Posterior vena cava (tissue), 2 donors: ENCODE data around the gene CCL14. TPM values are rescaled to one million over a fixed set of nuclear protein-coding genes. Genes with fewer than 3 reads are reported as not detected.
"Not testable (repeated sequence)": the region's sequence is repeated elsewhere in the genome, so short reads cannot be mapped to it uniquely, and the experiment has no call there.

Experiments used
- DNase-seq: peaks from one replicate; pipeline ENCODE4 v3.0.0-alpha.2; 2020; ENCODE audit warnings: low spot score
- intact Hi-C, 2 donors: fragments of 100-400 bp; cut with DNase I; formaldehyde crosslinking; loops; one replicate each; pipeline versions ENCODE4 v1.14.1 to v1.14.2; 2022 to 2023
- total RNA-seq, 2 donors: library from RNA; stranded (reverse); fragmentation: NEBNext Ultra II Directional; extraction: Animal tissue kit (Norgen Biotek cat#: 25700); gene quantifications; one replicate each; pipeline ENCODE4 v1.2.1, GENCODE V29; 2021
- donor health status: DM: yes; HTN: yes; CAD: no.
- donor health status: DM: yes; HTN: yes; CAD: no.

Gene CCL14
- total RNA-seq, 2 donors from 2014 or later = 22.6 to 104 TPM

DNA sequence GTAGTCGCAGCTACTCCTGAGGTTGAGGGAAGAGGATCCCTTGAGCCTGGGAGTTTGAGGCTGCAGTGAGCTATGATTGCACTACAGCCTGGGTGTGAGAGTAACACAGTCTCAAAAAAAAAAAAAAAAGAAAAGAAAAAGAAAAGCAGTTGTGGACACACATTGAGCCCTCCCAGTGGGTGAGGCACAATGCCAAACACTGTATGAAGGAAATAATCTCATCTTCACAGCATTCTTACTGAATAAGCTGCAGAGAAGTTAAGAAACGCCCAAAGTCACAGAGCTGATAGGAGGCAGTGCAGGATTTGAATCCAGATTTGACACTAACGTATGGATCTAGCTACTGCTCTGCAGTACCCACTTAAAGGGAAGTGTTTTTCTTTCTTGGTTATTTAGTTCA, 37.1 kb downstream of the CCL14 start:
- DNase-seq = no peak
- intact Hi-C loops = no loop called here

DNA sequence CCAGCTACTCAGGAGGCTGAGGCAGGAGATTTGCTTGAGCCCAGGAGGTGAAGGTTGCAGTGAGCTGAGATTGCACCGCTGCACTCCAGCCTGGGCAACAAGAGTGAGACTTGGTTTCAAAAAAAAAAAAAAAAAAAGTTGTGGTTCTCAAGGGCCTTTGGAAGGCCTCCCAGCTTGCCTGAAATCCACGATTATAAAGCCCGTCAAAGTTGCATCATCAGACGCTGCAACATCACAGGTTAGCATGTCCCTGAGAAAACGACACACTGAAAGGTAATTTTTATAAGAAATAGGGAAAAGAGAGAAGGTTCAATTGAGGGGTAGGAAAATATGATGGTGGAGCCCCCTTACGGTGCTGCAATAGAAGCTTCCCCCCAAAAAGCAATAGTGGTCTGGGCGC, 38.4 kb downstream of the CCL14 start:
- intact Hi-C loops = no loop called here
- DNase-seq = no peak

DNA sequence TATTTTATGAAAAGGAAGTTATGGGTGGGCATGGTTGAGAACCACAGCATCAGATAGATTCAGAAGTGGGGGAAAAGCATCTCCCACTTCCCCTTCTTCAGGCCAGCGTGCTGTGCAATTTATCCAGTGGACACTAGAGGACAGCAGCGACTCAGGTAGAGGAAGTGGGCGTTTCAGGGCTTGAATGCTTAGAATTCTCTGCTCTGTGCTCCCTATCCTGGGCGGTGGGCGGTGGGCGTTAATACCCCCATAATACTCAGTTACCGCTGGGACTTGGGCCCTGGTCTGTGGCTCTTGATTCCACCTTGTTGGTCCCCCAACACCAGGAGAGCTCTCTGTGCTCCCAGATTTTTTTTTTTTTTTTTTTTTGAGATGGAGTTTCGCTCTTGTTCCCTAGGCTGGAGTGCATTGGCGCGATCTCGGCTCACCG, 39.4 kb downstream of the CCL14 start:
- no peak for DNase-seq
- intact Hi-C loops = no loop called here

DNA sequence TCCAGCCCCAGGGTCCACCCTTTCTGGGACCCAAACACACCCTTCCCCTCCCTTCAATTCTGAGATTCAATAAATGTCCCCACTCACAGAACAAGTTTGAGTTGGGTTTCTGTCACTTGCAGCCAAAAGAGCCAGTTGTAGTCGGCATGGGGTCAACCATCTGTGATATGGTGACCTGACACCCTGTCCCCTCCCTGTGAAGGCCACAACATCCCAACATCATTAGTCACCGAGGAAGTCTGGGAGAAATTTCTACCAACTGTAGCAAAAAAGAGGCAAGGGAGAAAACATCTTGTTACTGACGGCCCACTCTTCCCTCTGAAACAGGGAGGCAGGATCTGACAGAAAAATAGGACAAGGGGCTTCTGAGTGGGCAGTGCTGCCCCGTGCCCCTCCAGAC, 42.4 kb downstream of the CCL14 start:
- intact Hi-C loops = no loop called here
- no peak for DNase-seq

DNA sequence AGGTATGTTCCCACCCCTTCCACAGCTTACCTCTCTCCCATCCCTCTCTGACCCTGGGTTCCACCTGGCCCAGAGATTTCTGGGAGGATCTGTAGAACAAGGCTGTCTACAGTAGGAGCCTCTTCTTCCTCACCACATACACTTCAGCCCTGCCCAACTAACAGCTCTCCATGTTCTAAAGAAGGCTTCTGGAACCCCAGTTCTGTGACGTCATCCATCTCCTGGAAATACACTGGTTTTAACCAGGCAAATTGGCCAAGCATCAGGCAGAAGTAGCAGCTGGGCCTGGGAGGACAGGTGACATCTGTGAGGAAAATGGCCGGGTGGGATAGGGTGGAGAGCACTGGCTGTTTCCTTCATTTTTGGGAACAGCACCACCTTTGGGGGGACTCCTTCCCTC, 43.0 kb downstream of the CCL14 start, which contains the start of gene LYZL6:
TSS of gene LYZL6 (minus strand) at position 177 of the 400 bp plus-strand sequence. CDS start 4,357 bp downstream, outside the sequence.
- intact Hi-C loops = no loop called here

DNA sequence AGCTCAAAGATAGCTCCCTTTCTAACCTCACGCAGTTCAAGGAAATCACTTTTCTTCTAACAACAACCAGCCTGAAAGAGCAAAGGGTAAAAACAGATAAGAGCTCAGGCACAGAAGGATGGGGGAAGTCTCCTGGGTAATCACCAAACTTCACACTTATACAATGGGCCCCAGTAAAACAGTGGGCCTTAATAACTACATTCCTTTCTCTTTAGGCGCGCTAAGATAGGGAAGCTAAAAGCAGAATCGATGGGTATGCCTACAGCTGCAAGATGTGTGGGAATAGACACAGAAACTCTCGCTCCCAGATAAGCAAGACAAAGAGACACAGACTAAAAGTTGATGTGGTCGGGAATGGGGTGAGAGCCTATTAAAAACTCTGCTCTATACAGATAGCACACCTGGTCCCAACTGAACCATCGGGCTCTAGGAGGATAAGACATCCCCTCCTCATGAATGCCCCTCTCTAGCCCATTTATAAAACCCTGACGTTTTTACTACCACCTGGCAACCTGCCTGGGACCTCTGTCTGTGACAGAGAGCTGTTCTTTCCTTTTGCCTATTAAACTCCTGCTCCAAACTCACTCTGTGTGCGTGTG, 43.8 kb downstream of the CCL14 start:
- intact Hi-C loops = no loop called here
- no peak for DNase-seq

More for the DNA sequence above, 43.0 kb downstream of the CCL14 start, which contains the start of gene LYZL6:
- no peak for DNase-seq

DNA sequence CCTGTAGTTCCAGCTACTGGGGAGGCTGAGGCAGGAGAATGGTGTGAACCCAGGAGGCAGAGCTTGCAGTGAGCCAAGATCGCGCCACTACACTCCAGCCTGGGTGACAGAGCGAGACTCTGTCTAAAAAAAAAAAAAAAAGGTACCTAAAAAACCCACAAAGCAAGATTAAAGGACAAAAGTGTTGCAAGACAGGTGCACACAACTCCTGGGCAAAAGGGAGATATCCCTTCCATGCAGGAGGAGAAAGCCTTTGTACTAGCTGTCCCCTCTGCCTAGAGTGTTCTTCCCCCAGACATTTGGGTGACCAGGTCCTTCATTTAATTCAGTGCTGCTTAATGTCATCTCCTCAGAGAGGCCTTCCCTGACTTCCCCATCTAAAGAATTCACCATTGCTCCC, 48.0 kb downstream of the CCL14 start:
- DNase-seq, intact Hi-C loops: not testable (repeated sequence)

DNA sequence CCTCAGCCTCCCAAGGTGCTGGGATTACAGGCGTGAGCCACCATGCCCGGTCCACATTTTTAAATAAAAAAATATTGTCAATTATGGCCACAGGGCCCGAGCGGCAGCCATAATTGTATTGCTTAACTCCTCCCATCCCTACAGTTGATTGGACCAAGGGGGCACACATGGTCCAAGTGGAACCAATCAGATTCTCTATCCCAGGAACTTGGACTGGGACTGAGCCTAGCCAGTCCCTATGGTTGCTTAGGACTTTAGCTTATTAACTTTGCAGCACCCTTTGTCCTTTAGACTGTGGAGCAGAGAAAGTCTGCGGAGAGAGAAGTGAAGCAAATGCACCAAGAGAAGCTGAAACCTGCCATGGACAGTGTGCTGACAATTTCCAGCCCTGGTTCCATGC, 50.5 kb downstream of the CCL14 start:
- no peak for DNase-seq
- intact Hi-C loops = no loop called here

DNA sequence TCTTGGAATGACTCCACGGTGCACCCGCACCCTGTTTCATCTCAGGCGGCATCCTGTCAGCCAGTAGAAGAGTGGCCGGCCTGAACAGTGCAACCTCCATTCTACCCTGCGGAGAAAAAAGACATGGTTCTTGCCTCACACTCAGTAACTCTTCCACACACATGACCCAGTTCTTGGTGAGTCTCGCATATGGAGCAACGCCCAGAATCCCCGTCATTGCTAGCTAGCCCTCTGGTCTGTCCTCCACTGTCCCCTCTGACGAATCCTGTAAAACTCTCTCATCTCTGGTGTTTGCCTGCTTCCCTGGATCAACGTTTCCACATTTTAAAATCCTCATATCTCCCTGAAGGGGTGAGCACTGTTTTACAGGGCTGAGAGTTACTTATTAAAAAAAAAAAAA, 51.8 kb downstream of the CCL14 start:
- intact Hi-C loops = no loop called here
- DNase-seq = no peak

Other genes with a start within 250 kb of the CCL14 start
- not detected for gene GAS2L2, start 233.5 kb downstream of the CCL14 start, total RNA-seq
- not detected for gene C17orf50, start 225.8 kb downstream of the CCL14 start, total RNA-seq
- 10 to 100 TPM in 1 of 2 donors, 1 to 10 TPM in 1; 8.8 to 18.2 TPM for gene MMP28, start 191.1 kb downstream of the CCL14 start, total RNA-seq
- 100 to 1,000 TPM; 121 to 129 TPM for gene TAF15, start 177.2 kb downstream of the CCL14 start, total RNA-seq
- not detected for gene HEATR9, start 117.8 kb downstream of the CCL14 start, total RNA-seq
- gene CCL5, start 106.4 kb downstream of the CCL14 start, total RNA-seq = 1 to 10 TPM; 2.1 to 3.2 TPM
- gene RDM1, start 56.0 kb downstream of the CCL14 start, total RNA-seq = not detected
- gene LYZL6, start 43.0 kb downstream of the CCL14 start, total RNA-seq = not detected
- gene CCL16, start 5.2 kb downstream of the CCL14 start, total RNA-seq = under 1 TPM in 1 of 2 donors, not detected in 1; 0.69 TPM
- gene CCL15, start 14.8 kb upstream of the CCL14 start, total RNA-seq = not detected
- gene CCL23, start 31.2 kb upstream of the CCL14 start, total RNA-seq = 1 to 10 TPM; 2.5 to 2.6 TPM
- 10 to 100 TPM in 1 of 2 donors, 1 to 10 TPM in 1; 3.2 to 28.5 TPM for gene CCL18, start 77.5 kb upstream of the CCL14 start, total RNA-seq
- 1 to 10 TPM; 2.0 to 2.6 TPM for gene CCL3, start 103.4 kb upstream of the CCL14 start, total RNA-seq
- gene CCL4, start 117.1 kb upstream of the CCL14 start, total RNA-seq = 1 to 10 TPM; 2.3 to 2.6 TPM
- gene TBC1D3B, start 189.9 kb upstream of the CCL14 start, total RNA-seq = 1 to 10 TPM; 2.9 to 3.8 TPM
- not detected for gene CCL3L1, start 210.0 kb upstream of the CCL14 start, total RNA-seq
- not detected for gene CCL4L2, start 224.3 kb upstream of the CCL14 start, total RNA-seq